KMS-11 (cell line): Measurements from ENCODE around the gene SLX1A.

Experiments
- H2AFZ ChIP-seq: fragments of 200-600 bp; sonication (generic); 2 replicates; pipeline ENCODE4 v1.6.1; 2016; ENCODE audit warnings: antibody characterized with exemption, mixed run types, low read depth
- H3K27ac ChIP-seq: fragments of 200-600 bp; sonication (generic); 2 replicates; pipeline ENCODE4 v1.6.1; 2016; ENCODE audit warnings: mild to moderate bottlenecking, mixed run types
- H3K27me3 ChIP-seq: fragments of 200-600 bp; sonication (generic); 2 replicates; pipeline ENCODE4 v1.6.1; 2017; ENCODE audit warnings: mild to moderate bottlenecking, low read depth, mixed run types, moderate library complexity; ENCODE audit not compliant: insufficient read depth
- H3K36me3 ChIP-seq: fragments of 200-600 bp; sonication (generic); 2 replicates; pipeline ENCODE4 v1.6.1; 2017; ENCODE audit warnings: mild to moderate bottlenecking, mixed run types; ENCODE audit not compliant: insufficient read depth
- H3K4me1 ChIP-seq: fragments of 200-600 bp; sonication (generic); 2 replicates; pipeline ENCODE4 v1.6.1; 2016; ENCODE audit warnings: mild to moderate bottlenecking, low read depth, mixed run types; ENCODE audit not compliant: poor library complexity, severe bottlenecking
- H3K4me2 ChIP-seq: fragments of 200-600 bp; sonication (generic); 2 replicates; pipeline ENCODE4 v1.7.0; 2016; ENCODE audit warnings: mild to moderate bottlenecking, mixed run types
- H3K4me3 ChIP-seq: fragments of 200-600 bp; sonication (generic); IDR thresholded peaks from 2 replicates; pipeline ENCODE4 v1.6.1; 2017; ENCODE audit warnings: low read depth, low read length, mixed read lengths; ENCODE audit not compliant: insufficient read depth
- H3K79me2 ChIP-seq: fragments of 200-600 bp; sonication (generic); 2 replicates; pipeline ENCODE4 v1.6.1; 2016; ENCODE audit warnings: low read depth, mixed run types; ENCODE audit not compliant: insufficient read depth
- H3K9ac ChIP-seq: fragments of 200-600 bp; sonication (generic); 2 replicates; pipeline ENCODE4 v1.6.1; 2016; ENCODE audit warnings: mild to moderate bottlenecking, mixed run types
- H4K20me1 ChIP-seq: fragments of 200-600 bp; sonication (generic); 2 replicates; pipeline ENCODE4 v1.6.1; 2016; ENCODE audit warnings: mild to moderate bottlenecking, mixed run types; ENCODE audit not compliant: insufficient read depth
- CTCF ChIP-seq: fragments of 200-600 bp; sonication (generic); conservative IDR thresholded peaks from 2 replicates; pipeline ENCODE4 v1.6.1; 2017; ENCODE audit warnings: low read depth, mild to moderate bottlenecking, antibody characterized with exemption, low read length, moderate library complexity, mixed read lengths

SLX1A gene

GRCh38 chr16:30185683-30186421 is 7.8 kb upstream of the SLX1A start:
- no peak for TF ChIP-seq CTCF
- Histone ChIP-seq H2AFZ (0 out of 2 replicates have a peak overlapping the region, but pooled peaks have one; percentile 28), H3K4me3 (no peak overlapping the region), H3K79me2 (peaks cover 30% of the 10 kb centered on the region), H3K4me2 (peak overlapping the region; percentile 97), H3K36me3 (no peaks in the 10 kb centered on the region), H3K27ac (peak overlapping the region; percentile 53), H4K20me1 (no peaks in the 10 kb centered on the region), H3K9ac (peak overlapping the region; percentile 42; the same call in 1 of the 2 replicates), H3K4me1 (peaks cover 34% of the 10 kb centered on the region), H3K27me3 (no peaks in the 10 kb centered on the region)

GRCh38 chr16:30186444-30186781 is 7.3 kb upstream of the SLX1A start:
- H3K27ac ChIP-seq: peak overlapping the region; percentile 53
- no peaks in the 10 kb centered on the region for H3K27me3 ChIP-seq
- no peak for TF ChIP-seq CTCF
- peak overlapping the region; percentile 42; the same call in 1 of the 2 replicates for H3K9ac ChIP-seq
- peaks cover 34% of the 10 kb centered on the region for H3K4me1 ChIP-seq
- no peak overlapping the region for H3K4me3 ChIP-seq
- H4K20me1 ChIP-seq: no peaks in the 10 kb centered on the region
- H3K4me2 ChIP-seq: peak overlapping the region; percentile 97
- peaks cover 30% of the 10 kb centered on the region for H3K79me2 ChIP-seq
- H2AFZ ChIP-seq: no peak overlapping the region
- no peaks in the 10 kb centered on the region for H3K36me3 ChIP-seq

- peaks cover 30% of the 10 kb centered on the region for H3K79me2 ChIP-seq
- peaks cover 34% of the 10 kb centered on the region for H3K4me1 ChIP-seq
- H3K27me3 ChIP-seq: no peaks in the 10 kb centered on the region
- peak overlapping the region; percentile 53; the same call in 1 of the 2 replicates for H3K27ac ChIP-seq
- H3K36me3 ChIP-seq: no peaks in the 10 kb centered on the region
- 0 out of 2 replicates have a peak, but pooled peaks have one; percentile 23 for TF ChIP-seq CTCF
- peak overlapping the region; percentile 97; the same call in 1 of the 2 replicates for H3K4me2 ChIP-seq
- no peak overlapping the region for H2AFZ ChIP-seq
- H3K4me3 ChIP-seq: no peak overlapping the region
- H4K20me1 ChIP-seq: no peaks in the 10 kb centered on the region
- H3K9ac ChIP-seq: no peak overlapping the region
These were observed 6.7 kb upstream of the SLX1A start for GRCh38 chr16:30186782-30187555.

- no peak overlapping the region for H3K4me2 ChIP-seq
- no peaks in the 10 kb centered on the region for H3K36me3 ChIP-seq
- H3K27me3 ChIP-seq: no peaks in the 10 kb centered on the region
- H4K20me1 ChIP-seq: no peaks in the 10 kb centered on the region
- H3K9ac ChIP-seq: no peak overlapping the region
- no peak overlapping the region for H3K4me3 ChIP-seq
- H3K79me2 ChIP-seq: peaks cover 30% of the 10 kb centered on the region
- H3K4me1 ChIP-seq: peaks cover 33% of the 10 kb centered on the region
- no peak for TF ChIP-seq CTCF
- no peak overlapping the region for H2AFZ ChIP-seq
- no peak overlapping the region for H3K27ac ChIP-seq
These were observed 6.2 kb upstream of the SLX1A start for GRCh38 chr16:30187556-30187865.
